Measurements from ENCODE around the gene FANCC.

The FANCC gene

GRCh38 chr9:95330720-95331404 is 13.4 kb upstream of the FANCC start:
- no peak for TF ChIP-seq EGR1 (IDR thresholded peaks at IDR 0.05)
- no peak for TF ChIP-seq ZBTB7A (IDR thresholded peaks at IDR 0.05; ENCODE audit: low read depth)
- TF ChIP-seq TAF1 (IDR thresholded peaks at IDR 0.05; ENCODE audit: low read depth), result no peak
- TF ChIP-seq EP300 (IDR thresholded peaks at IDR 0.05; ENCODE audit: borderline replicate concordance), result no peak
- no peak for TF ChIP-seq FOXM1 (IDR thresholded peaks at IDR 0.05; ENCODE audit: borderline replicate concordance, low read depth)
- no peak for TF ChIP-seq TCF12 (IDR thresholded peaks at IDR 0.05; ENCODE audit: low read depth)
- no peak for TF ChIP-seq CEBPB (IDR thresholded peaks at IDR 0.05)

GRCh38 chr9:95327239-95327865 is 9.8 kb upstream of the FANCC start:
- TF ChIP-seq USF1 (IDR thresholded peaks at IDR 0.05) (no peak), EP300 (IDR thresholded peaks at IDR 0.05; ENCODE audit: borderline replicate concordance) (no peak), FOXM1 (IDR thresholded peaks at IDR 0.05; ENCODE audit: borderline replicate concordance, low read depth) (no peak), REST (IDR thresholded peaks at IDR 0.05; ENCODE audit: low read depth) (no peak), EGR1 (IDR thresholded peaks at IDR 0.05) (no peak), TCF12 (IDR thresholded peaks at IDR 0.05; ENCODE audit: low read depth) (no peak), MAX (IDR thresholded peaks at IDR 0.05) (no peak), CREB1 (IDR thresholded peaks at IDR 0.05; ENCODE audit: low read depth) (no peak), NFIC (IDR thresholded peaks at IDR 0.05) (no peak), ZBTB7A (IDR thresholded peaks at IDR 0.05; ENCODE audit: low read depth) (no peak), TEAD4 (IDR thresholded peaks at IDR 0.05) (no peak)

- TF ChIP-seq YY1 (IDR thresholded peaks at IDR 0.05; ENCODE audit: low read depth), result no peak
- no peak for TF ChIP-seq NFIC (IDR thresholded peaks at IDR 0.05)
- TF ChIP-seq RAD21 (IDR thresholded peaks at IDR 0.05; ENCODE audit: low read depth), result no peak
Observed at GRCh38 chr9:95325221-95325620, 7.7 kb upstream of the FANCC start.

GRCh38 chr9:95317893-95318211 is 343 bp upstream of the FANCC start:
- TF ChIP-seq FOXM1 (IDR thresholded peaks at IDR 0.05; ENCODE audit: borderline replicate concordance, low read depth) (peak; percentile 7; the same call in 1 of the 2 replicates), ZBTB7A (IDR thresholded peaks at IDR 0.05; ENCODE audit: low read depth) (no peak)

- no peak for TF ChIP-seq TAF1 (IDR thresholded peaks at IDR 0.05; ENCODE audit: low read depth)
Observed at GRCh38 chr9:95316794-95317118, 753 bp downstream of the FANCC start.

- TF ChIP-seq TAF1 (IDR thresholded peaks at IDR 0.05; ENCODE audit: low read depth), result no peak
- no peak for TF ChIP-seq YY1 (IDR thresholded peaks at IDR 0.05; ENCODE audit: low read depth)
- TF ChIP-seq NFIC (IDR thresholded peaks at IDR 0.05), result no peak
- TF ChIP-seq EGR1 (IDR thresholded peaks at IDR 0.05), result no peak
- no peak for TF ChIP-seq CEBPB (IDR thresholded peaks at IDR 0.05)
- no peak for TF ChIP-seq ZBTB7A (IDR thresholded peaks at IDR 0.05; ENCODE audit: low read depth)
Observed at GRCh38 chr9:95316274-95316673, 1.2 kb downstream of the FANCC start.

- no peak for TF ChIP-seq EP300 (IDR thresholded peaks at IDR 0.05; ENCODE audit: borderline replicate concordance)
Observed at GRCh38 chr9:95315108-95315746, 2.3 kb downstream of the FANCC start.

- peak; percentile 46; the same call in 1 of the 2 replicates for TF ChIP-seq MAX (IDR thresholded peaks at IDR 0.05)
- TF ChIP-seq USF1 (IDR thresholded peaks at IDR 0.05), result peak; percentile 89
- TF ChIP-seq EGR1 (IDR thresholded peaks at IDR 0.05), result no peak
Observed at GRCh38 chr9:95313010-95313498, 4.5 kb downstream of the FANCC start.

- no peak for TF ChIP-seq USF1 (IDR thresholded peaks at IDR 0.05)
- no peak for TF ChIP-seq EP300 (IDR thresholded peaks at IDR 0.05; ENCODE audit: borderline replicate concordance)
- no peak for TF ChIP-seq TEAD4 (IDR thresholded peaks at IDR 0.05)
- TF ChIP-seq FOXM1 (IDR thresholded peaks at IDR 0.05; ENCODE audit: borderline replicate concordance, low read depth), result no peak
- no peak for TF ChIP-seq ZBTB7A (IDR thresholded peaks at IDR 0.05; ENCODE audit: low read depth)
- no peak for TF ChIP-seq EGR1 (IDR thresholded peaks at IDR 0.05)
- no peak for TF ChIP-seq NFIC (IDR thresholded peaks at IDR 0.05)
- no peak for TF ChIP-seq CEBPB (IDR thresholded peaks at IDR 0.05)
- no peak for TF ChIP-seq REST (IDR thresholded peaks at IDR 0.05; ENCODE audit: low read depth)
- TF ChIP-seq YY1 (IDR thresholded peaks at IDR 0.05; ENCODE audit: low read depth), result no peak
- no peak for TF ChIP-seq CREB1 (IDR thresholded peaks at IDR 0.05; ENCODE audit: low read depth)
- TF ChIP-seq RAD21 (IDR thresholded peaks at IDR 0.05; ENCODE audit: low read depth), result no peak
- TF ChIP-seq TAF1 (IDR thresholded peaks at IDR 0.05; ENCODE audit: low read depth), result no peak
- TF ChIP-seq MAX (IDR thresholded peaks at IDR 0.05), result no peak
- no peak for TF ChIP-seq TCF12 (IDR thresholded peaks at IDR 0.05; ENCODE audit: low read depth)
Observed at GRCh38 chr9:95311961-95312360, 5.5 kb downstream of the FANCC start.

Measured in Ishikawa (cell line).